BJ (cell line): ENCODE data around the gene EXOC8. TPM values are rescaled to one million over a fixed set of nuclear protein-coding genes. Genes with fewer than 3 reads are reported as not detected.
A peak's percentile ranks its signal among the peaks of the same experiment; 100 is the strongest.

Experiments
- CTCF ChIA-PET: fragments of 350-600 bp; formaldehyde crosslinking; extraction: SDS; loops from one replicate; lab custom pipeline; 2021; ENCODE audit warnings: antibody characterized with exemption, inconsistent platforms; lab: Yijun Ruan, JAX
- POLR2A ChIA-PET: fragments of 300-600 bp; sonication (Branson Sonifier 250); formaldehyde crosslinking; extraction: SDS; loops from one replicate; lab custom pipeline; 2021; ENCODE audit warnings: antibody characterized with exemption; lab: Charles Lee
- DNase-seq: peaks from one replicate; pipeline ENCODE4 v3.0.0-alpha.2; 2011; ENCODE audit warnings: low read depth
- H3K27me3 ChIP-seq: 2 replicates; pipeline ENCODE4 v1.6.0; 2011; ENCODE audit warnings: low read length; ENCODE audit not compliant: control insufficient read depth, insufficient read depth
- H3K36me3 ChIP-seq: 2 replicates; pipeline ENCODE4 v1.5.1; 2011; ENCODE audit warnings: low read length; ENCODE audit not compliant: control insufficient read depth, insufficient read depth
- H3K4me3 ChIP-seq: 2 replicates; pipeline ENCODE4 v1.5.1; 2011; ENCODE audit warnings: low read depth, mild to moderate bottlenecking, control low read depth, low read length
- polyA plus RNA-seq: library from polyadenylated mRNA; depleted of rRNA; stranded (reverse); fragments of >200 nt; gene quantifications from 2 replicates; pipeline ENCODE4 v1.2.3, GENCODE V29; 2011
- TF ChIP-seq, protein P1 (sequence below): IDR thresholded peaks from 2 replicates; pipeline ENCODE4 v1.5.1; 2011; ENCODE audit warnings: low read depth, mild to moderate bottlenecking, control low read depth, inconsistent platforms, low read length, moderate library complexity; ENCODE audit not compliant: insufficient read depth

EXOC8 gene
- polyA plus RNA-seq, 1 experiment: 2.7 TPM

DNA sequence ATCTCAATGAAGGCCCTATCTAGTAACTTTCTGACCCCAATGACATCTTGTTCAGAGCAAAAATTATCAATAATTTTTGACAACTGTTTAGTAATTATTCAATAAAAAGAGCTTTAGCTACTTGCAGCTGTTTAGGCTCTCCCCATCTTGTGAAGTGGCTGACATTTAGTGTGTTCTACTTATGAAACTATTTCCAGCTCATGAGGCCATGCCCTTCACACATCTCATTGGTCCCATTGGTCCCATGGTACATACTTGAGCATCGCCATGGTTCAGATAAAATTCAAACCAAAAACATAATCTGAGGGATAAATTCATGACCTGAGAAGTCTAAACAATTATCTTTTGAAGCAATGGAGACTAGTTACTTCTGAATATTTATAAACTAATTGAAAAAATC lies 24.7 kb upstream of the EXOC8 start:
- TF ChIP-seq, protein P1, sequence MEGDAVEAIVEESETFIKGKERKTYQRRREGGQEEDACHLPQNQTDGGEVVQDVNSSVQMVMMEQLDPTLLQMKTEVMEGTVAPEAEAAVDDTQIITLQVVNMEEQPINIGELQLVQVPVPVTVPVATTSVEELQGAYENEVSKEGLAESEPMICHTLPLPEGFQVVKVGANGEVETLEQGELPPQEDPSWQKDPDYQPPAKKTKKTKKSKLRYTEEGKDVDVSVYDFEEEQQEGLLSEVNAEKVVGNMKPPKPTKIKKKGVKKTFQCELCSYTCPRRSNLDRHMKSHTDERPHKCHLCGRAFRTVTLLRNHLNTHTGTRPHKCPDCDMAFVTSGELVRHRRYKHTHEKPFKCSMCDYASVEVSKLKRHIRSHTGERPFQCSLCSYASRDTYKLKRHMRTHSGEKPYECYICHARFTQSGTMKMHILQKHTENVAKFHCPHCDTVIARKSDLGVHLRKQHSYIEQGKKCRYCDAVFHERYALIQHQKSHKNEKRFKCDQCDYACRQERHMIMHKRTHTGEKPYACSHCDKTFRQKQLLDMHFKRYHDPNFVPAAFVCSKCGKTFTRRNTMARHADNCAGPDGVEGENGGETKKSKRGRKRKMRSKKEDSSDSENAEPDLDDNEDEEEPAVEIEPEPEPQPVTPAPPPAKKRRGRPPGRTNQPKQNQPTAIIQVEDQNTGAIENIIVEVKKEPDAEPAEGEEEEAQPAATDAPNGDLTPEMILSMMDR: no peak
- ChIA-PET CTCF (interaction anchor here (0.8 to 1.4 kb wide), 3 partner anchors 12 to 230 kb away, joined by 3 to 4 read pairs (median 3); no protein-coding TSS in a partner anchor), POLR2A (no interaction called here)
- peaks cover 1% of the 10 kb centered on the region; the same call in 1 of the 2 replicates for H3K36me3 ChIP-seq
- no peak overlapping the region for H3K4me3 ChIP-seq
- H3K27me3 ChIP-seq: no peaks in the 10 kb centered on the region
- no peak for DNase-seq

DNA sequence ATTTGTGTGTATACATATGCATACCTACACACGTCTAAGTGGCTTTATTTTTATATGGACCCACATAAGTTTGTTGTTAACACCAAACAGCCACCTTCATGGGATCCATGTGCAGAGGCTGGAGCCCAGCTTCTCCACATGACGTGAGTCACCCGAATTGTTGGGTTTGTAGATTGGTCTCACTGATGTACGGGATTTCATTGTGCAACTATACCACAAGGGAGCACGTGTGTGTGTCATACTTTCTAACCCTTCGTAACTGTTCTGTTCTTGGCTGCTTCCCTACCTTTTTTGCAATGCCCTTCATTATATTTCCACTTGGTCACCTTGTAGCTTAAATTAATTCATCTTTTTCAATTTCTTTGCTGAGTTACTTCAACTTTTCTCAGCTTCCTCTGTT lies 21.5 kb upstream of the EXOC8 start:
- no peaks in the 10 kb centered on the region for H3K27me3 ChIP-seq
- no peaks in the 10 kb centered on the region for H3K36me3 ChIP-seq
- TF ChIP-seq, protein P1: no peak
- ChIA-PET CTCF (interaction anchor here (0.6 to 1.4 kb wide), 4 partner anchors 58 to 232 kb away, joined by 3 to 5 read pairs (median 4); no protein-coding TSS in a partner anchor), POLR2A (interaction anchor here (0.6 kb wide), 1 partner anchor 13 kb away, joined by 4 read pairs; no protein-coding TSS in a partner anchor)
- peak; percentile 54 for DNase-seq
- H3K4me3 ChIP-seq: no peak overlapping the region

DNA sequence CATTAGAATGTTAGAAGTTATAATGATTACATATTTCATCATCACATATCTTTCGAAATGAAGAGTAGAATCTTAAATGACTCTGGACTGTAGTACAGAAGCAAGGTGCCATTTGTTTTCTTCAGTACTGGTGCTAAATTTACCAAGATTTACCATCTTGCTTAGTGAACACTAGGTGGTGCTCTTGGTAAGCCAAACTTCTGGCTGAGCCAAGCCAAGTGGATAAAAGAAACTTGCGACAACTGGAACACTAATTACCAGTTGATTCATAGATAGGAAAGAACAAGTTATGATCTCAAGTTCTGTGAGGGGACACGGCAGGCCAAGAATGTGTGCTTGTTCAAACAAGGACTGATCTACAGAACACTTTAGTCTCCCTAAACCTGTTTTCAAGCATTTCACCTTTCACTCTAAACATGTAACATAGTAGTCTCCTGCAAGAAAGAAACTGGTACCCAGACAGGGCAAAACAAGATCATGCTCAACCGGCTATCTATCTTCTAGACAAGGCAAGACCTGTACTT lies 20.2 kb upstream of the EXOC8 start:
- ChIA-PET CTCF (interaction anchor here (0.6 to 2.1 kb wide), 20 partner anchors 9 to 254 kb away, joined by 3 to 12 read pairs (median 3); partner anchors contain the start of genes EXOC8 and SPRTN), POLR2A (no interaction called here)
- H3K27me3 ChIP-seq: no peaks in the 10 kb centered on the region
- TF ChIP-seq, protein P1: peak; percentile 70
- no peaks in the 10 kb centered on the region for H3K36me3 ChIP-seq
- H3K4me3 ChIP-seq: no peak overlapping the region
- DNase-seq: peak; percentile 18

DNA sequence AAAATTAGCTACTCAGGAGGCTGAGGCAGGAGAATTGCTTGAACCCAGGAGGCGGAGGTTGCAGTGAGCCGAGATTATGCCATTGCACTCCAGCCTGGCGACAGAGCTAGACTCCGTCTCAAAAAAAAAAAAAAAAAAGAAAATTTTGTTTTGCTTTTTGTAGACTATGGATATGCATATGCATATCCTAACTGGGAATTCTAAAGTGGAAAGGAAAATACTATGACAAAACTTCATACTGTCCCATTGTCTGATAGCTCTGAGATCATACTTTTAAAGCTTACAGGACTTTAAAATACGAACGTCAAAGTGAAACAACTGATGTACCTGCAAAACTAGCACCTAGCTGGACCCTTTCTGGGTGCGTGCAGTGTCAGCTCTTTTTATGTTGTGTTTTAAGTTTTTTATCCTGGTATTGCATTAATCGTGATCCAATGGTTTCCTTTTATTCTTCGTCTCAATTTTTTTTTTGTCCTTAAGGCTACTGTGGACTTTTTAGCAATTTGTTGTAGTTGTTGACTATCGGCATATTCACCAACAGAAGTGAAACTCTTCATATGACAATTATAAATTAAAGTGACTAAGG lies 19.6 kb upstream of the EXOC8 start:
- TF ChIP-seq, protein P1: no peak
- DNase-seq: no peak
- no peaks in the 10 kb centered on the region for H3K27me3 ChIP-seq
- POLR2A ChIA-PET: no interaction called here
- H3K36me3 ChIP-seq: no peaks in the 10 kb centered on the region; the same call in 1 of the 2 replicates
- CTCF ChIA-PET: interaction anchor here (0.6 to 2.1 kb wide), 22 partner anchors 9 to 258 kb away, joined by 3 to 12 read pairs (median 3); partner anchors contain the start of genes EXOC8 and SPRTN
- no peak overlapping the region for H3K4me3 ChIP-seq

DNA sequence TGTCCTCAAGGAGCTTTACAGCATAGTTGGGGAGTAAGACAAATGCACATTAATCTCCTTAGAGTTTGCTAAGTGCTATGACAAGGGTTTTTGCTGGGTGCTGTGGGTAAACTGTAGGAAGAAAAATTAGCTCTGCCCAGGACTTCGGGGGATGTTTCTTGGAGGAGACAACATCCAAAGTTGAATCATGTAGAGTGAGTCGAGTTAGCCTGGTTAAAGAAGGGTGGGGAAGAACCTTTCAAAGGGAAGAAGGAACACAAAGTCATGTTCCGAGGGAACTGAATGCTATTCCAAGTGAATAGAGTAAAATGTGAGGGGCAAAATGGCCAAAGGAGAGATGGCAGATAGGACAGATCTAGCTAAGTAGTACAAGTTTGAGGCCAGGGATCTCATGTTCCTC lies 17.5 kb upstream of the EXOC8 start:
- DNase-seq: no peak
- Histone ChIP-seq H3K36me3 (peaks cover 1% of the 10 kb centered on the region), H3K4me3 (no peak overlapping the region), H3K27me3 (no peaks in the 10 kb centered on the region)
- ChIA-PET CTCF (interaction anchor here (0.5 to 1.7 kb wide), 5 partner anchors 17 to 248 kb away, joined by 3 to 8 read pairs (median 3); partner anchors contain the start of genes EXOC8 and SPRTN), POLR2A (no interaction called here)
- TF ChIP-seq, protein P1: no peak
